Measurements from ENCODE around the gene PDE9A.
"Not testable (repeated sequence)": the region's sequence is repeated elsewhere in the genome, so short reads cannot be mapped to it uniquely, and the experiment has no call there.

Gene PDE9A

DNA sequence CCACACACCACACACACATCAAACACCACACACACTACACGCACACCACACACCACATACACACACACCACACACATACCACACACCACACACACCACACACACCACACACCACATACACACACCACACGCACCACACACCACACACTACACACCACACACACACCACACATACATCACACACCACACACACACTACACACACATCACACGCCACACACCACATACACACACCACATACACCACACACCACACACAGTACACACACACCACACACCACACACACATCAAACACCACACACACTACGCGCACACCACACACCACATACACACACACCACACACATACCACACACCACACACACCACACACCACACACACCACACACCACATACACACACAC is 38.0 kb upstream of the PDE9A start:
- not testable (repeated sequence) for H3K4me1 ChIP-seq (ENCODE audit: control insufficient read depth, insufficient read depth, low read length); H3K27me3 ChIP-seq (ENCODE audit: control insufficient read depth, insufficient read depth, low read length); H3K36me3 ChIP-seq (ENCODE audit: control insufficient read depth, insufficient read depth, low read length); H3K9me3 ChIP-seq (ENCODE audit: control insufficient read depth, insufficient read depth, low read length); DNase-seq (ENCODE audit: low read depth, low spot score); H3K27ac ChIP-seq (ENCODE audit: low read length); H3K4me3 ChIP-seq (ENCODE audit: low read length)
- WGBS (ENCODE audit: insufficient coverage, insufficient read length) = 100% methylated on average over 2 of the region's 5 CpGs

DNA sequence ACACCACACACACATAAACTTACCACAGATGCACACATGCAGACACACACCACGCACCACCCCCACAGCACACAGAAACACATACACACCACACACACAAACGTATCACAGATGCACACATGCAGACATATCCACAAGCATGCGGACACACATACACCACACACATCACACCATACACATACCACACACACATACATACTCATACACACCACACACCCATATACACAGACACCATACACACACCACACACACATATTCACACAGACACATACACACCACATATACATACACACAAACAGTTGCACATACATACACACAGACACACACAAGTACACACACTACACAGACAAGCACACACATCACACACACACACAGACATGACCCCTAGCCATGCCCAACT is 37.5 kb upstream of the PDE9A start:
- Histone ChIP-seq H3K27me3 (ENCODE audit: control insufficient read depth, insufficient read depth, low read length) (no peaks in the 10 kb centered on the region), H3K4me3 (ENCODE audit: low read length) (no peak overlapping the region), H3K27ac (ENCODE audit: low read length) (no peak overlapping the region), H3K9me3 (ENCODE audit: control insufficient read depth, insufficient read depth, low read length) (no peaks in the 10 kb centered on the region), H3K4me1 (ENCODE audit: control insufficient read depth, insufficient read depth, low read length) (no peaks in the 10 kb centered on the region; the same call in none of the 2 replicates), H3K36me3 (ENCODE audit: control insufficient read depth, insufficient read depth, low read length) (no peaks in the 10 kb centered on the region)
- DNase-seq (ENCODE audit: low read depth, low spot score) = no peak
- 100% methylated on average over 1 of the region's 3 CpGs for WGBS (ENCODE audit: insufficient coverage, insufficient read length)

DNA sequence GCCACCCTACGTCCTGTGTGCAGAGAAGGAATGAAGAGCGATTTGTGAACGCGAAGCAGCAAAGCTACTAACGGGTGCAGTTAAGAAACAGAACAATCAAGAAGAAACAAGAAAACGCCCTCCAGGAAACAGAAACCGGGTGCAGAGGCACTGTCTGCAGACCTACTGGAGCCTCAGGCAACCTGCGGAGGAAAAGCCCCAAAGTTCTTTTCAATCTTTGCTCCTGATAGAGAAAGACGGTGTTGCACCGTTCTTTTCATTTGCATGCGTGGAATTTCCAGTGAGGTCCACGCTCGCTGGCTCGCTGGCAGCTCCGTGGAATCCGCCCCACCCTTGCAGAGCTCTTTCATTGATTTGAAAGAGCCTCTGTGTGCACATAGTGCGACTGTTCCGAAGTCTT is 37.0 kb upstream of the PDE9A start:
- H3K4me1 ChIP-seq (ENCODE audit: control insufficient read depth, insufficient read depth, low read length) = no peaks in the 10 kb centered on the region; the same call in none of the 2 replicates
- DNase-seq (ENCODE audit: low read depth, low spot score) = no peak
- WGBS (ENCODE audit: insufficient coverage, insufficient read length) = no CpG with 5 or more reads among the region's 18 CpGs
- H3K9me3 ChIP-seq (ENCODE audit: control insufficient read depth, insufficient read depth, low read length) = no peaks in the 10 kb centered on the region
- no peaks in the 10 kb centered on the region for H3K36me3 ChIP-seq (ENCODE audit: control insufficient read depth, insufficient read depth, low read length)
- H3K27ac ChIP-seq (ENCODE audit: low read length) = no peak overlapping the region
- no peak overlapping the region for H3K4me3 ChIP-seq (ENCODE audit: low read length)
- H3K27me3 ChIP-seq (ENCODE audit: control insufficient read depth, insufficient read depth, low read length) = no peaks in the 10 kb centered on the region

DNA sequence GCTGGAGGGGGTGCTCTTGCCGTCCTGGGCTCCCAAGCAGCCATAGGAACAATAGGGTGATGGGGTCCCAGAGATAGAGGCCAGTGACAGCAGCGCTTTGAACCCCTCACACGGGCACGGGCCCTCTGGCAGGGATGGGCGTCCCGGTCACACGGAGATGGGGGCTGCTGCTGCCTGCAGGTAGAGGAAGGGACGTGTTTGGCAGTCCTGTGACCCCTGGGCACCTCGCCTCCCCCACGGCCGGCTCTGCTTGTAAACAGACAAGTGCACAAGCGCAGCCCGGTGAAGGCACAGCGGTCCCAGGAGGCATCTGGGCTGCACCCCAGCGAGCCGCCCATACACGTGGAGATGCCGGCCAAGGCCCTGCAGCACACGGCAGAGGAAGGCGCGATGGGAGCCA is 36.5 kb upstream of the PDE9A start:
- DNase-seq (ENCODE audit: low read depth, low spot score) = no peak
- Histone ChIP-seq H3K4me1 (ENCODE audit: control insufficient read depth, insufficient read depth, low read length) (no peaks in the 10 kb centered on the region; the same call in none of the 2 replicates), H3K4me3 (ENCODE audit: low read length) (no peak overlapping the region), H3K36me3 (ENCODE audit: control insufficient read depth, insufficient read depth, low read length) (no peaks in the 10 kb centered on the region), H3K27ac (ENCODE audit: low read length) (no peak overlapping the region), H3K27me3 (ENCODE audit: control insufficient read depth, insufficient read depth, low read length) (no peaks in the 10 kb centered on the region), H3K9me3 (ENCODE audit: control insufficient read depth, insufficient read depth, low read length) (no peaks in the 10 kb centered on the region)
- no CpG with 5 or more reads among the region's 21 CpGs for WGBS (ENCODE audit: insufficient coverage, insufficient read length)

DNA sequence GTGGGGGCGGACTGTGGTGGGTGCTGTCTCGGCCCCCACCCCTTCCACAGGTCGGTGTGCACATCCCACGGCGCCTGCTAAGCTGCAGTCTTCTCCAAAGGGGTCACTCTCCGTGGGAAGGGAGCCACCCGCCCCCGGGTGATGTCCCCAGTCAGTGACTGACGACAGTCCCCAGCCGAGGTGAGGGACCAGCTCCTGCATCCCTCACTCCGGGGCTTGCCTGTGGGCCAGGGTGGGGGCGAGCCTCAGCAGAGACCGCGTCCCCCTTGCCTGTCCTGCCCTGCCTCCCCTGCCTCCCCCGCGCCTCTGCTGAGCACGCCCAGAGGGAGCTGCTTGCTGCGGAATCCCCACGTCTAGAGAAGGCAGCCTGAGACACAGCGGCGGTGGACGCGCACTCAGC is 35.9 kb upstream of the PDE9A start:
- no CpG with 5 or more reads among the region's 23 CpGs for WGBS (ENCODE audit: insufficient coverage, insufficient read length)
- Histone ChIP-seq H3K36me3 (ENCODE audit: control insufficient read depth, insufficient read depth, low read length) (no peaks in the 10 kb centered on the region), H3K4me3 (ENCODE audit: low read length) (no peak overlapping the region), H3K27ac (ENCODE audit: low read length) (no peak overlapping the region), H3K27me3 (ENCODE audit: control insufficient read depth, insufficient read depth, low read length) (no peaks in the 10 kb centered on the region), H3K4me1 (ENCODE audit: control insufficient read depth, insufficient read depth, low read length) (no peaks in the 10 kb centered on the region; the same call in none of the 2 replicates), H3K9me3 (ENCODE audit: control insufficient read depth, insufficient read depth, low read length) (no peaks in the 10 kb centered on the region)
- no peak for DNase-seq (ENCODE audit: low read depth, low spot score)

DNA sequence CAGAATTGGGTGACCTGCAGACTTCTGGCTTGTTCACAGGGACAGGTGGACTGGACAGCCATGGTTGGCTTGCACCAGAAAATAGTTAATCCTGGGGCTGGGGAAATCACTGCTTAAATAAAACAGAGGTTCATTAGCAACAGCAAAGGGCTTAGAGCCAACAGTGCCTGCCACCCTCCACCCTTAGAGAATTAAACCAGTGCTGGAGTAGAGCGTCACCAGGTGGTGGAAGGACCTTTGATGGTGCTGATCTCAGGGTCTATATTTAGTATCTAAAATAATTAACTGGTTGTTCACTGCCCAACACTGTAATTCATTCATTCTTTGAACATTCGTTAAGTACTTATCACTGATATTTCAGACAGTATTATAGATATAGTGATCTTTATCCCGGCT is 34.7 kb upstream of the PDE9A start:
- Histone ChIP-seq H3K4me3 (ENCODE audit: low read length) (no peak overlapping the region), H3K27ac (ENCODE audit: low read length) (no peak overlapping the region), H3K9me3 (ENCODE audit: control insufficient read depth, insufficient read depth, low read length) (no peaks in the 10 kb centered on the region), H3K4me1 (ENCODE audit: control insufficient read depth, insufficient read depth, low read length) (no peaks in the 10 kb centered on the region; the same call in none of the 2 replicates), H3K36me3 (ENCODE audit: control insufficient read depth, insufficient read depth, low read length) (no peaks in the 10 kb centered on the region), H3K27me3 (ENCODE audit: control insufficient read depth, insufficient read depth, low read length) (no peaks in the 10 kb centered on the region)
- no peak for DNase-seq (ENCODE audit: low read depth, low spot score)
- WGBS (ENCODE audit: insufficient coverage, insufficient read length) = no CpG with 5 or more reads among the region's 3 CpGs

DNA sequence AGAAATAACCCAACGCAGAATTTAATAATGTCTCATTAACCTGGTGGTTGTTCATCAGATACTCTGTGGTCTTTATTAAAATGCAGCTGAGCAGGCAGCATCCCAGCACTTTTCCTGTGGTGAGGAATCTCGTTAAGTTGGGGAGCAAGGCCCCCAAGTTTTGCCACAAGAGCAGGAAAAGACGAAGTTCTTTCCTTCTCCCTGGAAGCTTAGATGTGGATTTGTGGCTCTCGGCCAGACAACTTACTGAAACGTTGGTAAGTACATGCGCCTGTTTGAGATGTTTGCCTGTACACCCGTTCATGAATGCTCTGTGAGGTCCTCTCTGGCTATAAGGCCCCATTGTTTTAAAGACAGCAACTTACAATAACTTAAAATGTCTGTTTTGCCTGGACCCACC is 34.3 kb upstream of the PDE9A start:
- no peak for DNase-seq (ENCODE audit: low read depth, low spot score)
- no CpG with 5 or more reads among the region's 7 CpGs for WGBS (ENCODE audit: insufficient coverage, insufficient read length)
- Histone ChIP-seq H3K4me3 (ENCODE audit: low read length) (no peak overlapping the region), H3K4me1 (ENCODE audit: control insufficient read depth, insufficient read depth, low read length) (no peaks in the 10 kb centered on the region; the same call in none of the 2 replicates), H3K27me3 (ENCODE audit: control insufficient read depth, insufficient read depth, low read length) (no peaks in the 10 kb centered on the region), H3K36me3 (ENCODE audit: control insufficient read depth, insufficient read depth, low read length) (no peaks in the 10 kb centered on the region), H3K9me3 (ENCODE audit: control insufficient read depth, insufficient read depth, low read length) (no peaks in the 10 kb centered on the region), H3K27ac (ENCODE audit: low read length) (no peak overlapping the region)

DNA sequence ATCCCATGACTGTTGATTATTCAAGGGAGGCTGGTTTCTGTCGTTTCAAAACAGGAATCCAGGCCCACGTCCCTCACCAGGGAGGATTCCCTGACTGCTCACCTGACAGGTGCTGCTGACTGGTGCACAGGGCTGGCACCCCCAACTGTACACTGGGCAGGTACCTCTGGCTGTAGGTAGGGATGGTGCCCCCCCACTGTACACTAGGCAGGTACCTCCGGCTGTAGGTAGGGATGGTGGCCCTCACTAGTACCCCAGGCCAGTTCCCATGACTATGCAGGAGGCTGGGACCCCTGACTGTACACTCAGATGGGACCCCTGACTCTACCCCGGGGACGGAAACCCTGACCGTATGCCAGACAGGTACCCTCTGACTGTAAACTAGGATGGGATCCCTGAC is 33.6 kb upstream of the PDE9A start:
- H3K4me3 ChIP-seq (ENCODE audit: low read length) = no peak overlapping the region
- H3K36me3 ChIP-seq (ENCODE audit: control insufficient read depth, insufficient read depth, low read length) = no peaks in the 10 kb centered on the region
- no CpG with 5 or more reads among the region's 6 CpGs for WGBS (ENCODE audit: insufficient coverage, insufficient read length)
- no peaks in the 10 kb centered on the region; the same call in none of the 2 replicates for H3K4me1 ChIP-seq (ENCODE audit: control insufficient read depth, insufficient read depth, low read length)
- H3K27ac ChIP-seq (ENCODE audit: low read length) = no peak overlapping the region
- no peak for DNase-seq (ENCODE audit: low read depth, low spot score)
- no peaks in the 10 kb centered on the region for H3K9me3 ChIP-seq (ENCODE audit: control insufficient read depth, insufficient read depth, low read length)
- no peaks in the 10 kb centered on the region for H3K27me3 ChIP-seq (ENCODE audit: control insufficient read depth, insufficient read depth, low read length)

DNA sequence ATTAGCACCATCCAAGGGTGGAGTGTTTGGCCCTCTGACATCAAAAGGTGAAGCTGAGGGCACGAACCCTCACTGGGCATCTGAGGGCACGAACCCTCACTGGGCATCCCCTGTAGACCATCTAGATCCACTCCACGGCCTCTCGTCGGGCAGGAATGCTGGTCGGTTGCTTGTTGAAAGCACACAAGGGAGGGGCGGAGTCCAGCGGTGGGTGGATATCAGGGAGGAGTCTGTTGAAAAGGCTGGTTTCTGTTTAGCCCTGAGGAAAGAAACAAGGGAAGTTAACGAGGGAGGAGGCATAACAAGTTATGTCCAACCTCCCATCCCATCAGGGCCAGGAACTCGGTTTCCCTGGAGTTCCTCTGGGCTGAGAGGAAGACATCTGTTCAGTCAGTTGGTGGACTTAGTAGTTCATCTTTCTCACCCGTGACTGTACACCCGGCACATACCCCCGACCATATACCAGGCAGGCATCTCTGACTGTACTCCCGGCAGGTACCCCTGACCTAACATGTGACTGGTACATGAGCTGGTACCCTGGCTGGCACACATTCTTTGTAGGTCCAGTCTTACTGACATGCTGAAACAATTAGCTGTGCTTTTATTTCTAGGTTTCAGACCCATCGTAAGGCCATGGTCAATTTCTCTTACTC is 32.1 kb upstream of the PDE9A start:
- Histone ChIP-seq H3K4me3 (ENCODE audit: low read length) (no peak overlapping the region), H3K9me3 (ENCODE audit: control insufficient read depth, insufficient read depth, low read length) (no peaks in the 10 kb centered on the region), H3K27ac (ENCODE audit: low read length) (no peak overlapping the region), H3K36me3 (ENCODE audit: control insufficient read depth, insufficient read depth, low read length) (no peaks in the 10 kb centered on the region), H3K27me3 (ENCODE audit: control insufficient read depth, insufficient read depth, low read length) (no peaks in the 10 kb centered on the region), H3K4me1 (ENCODE audit: control insufficient read depth, insufficient read depth, low read length) (no peaks in the 10 kb centered on the region; the same call in 1 of the 2 replicates)
- no CpG with 5 or more reads among the region's 15 CpGs for WGBS (ENCODE audit: insufficient coverage, insufficient read length)
- DNase-seq (ENCODE audit: low read depth, low spot score) = no peak

DNA sequence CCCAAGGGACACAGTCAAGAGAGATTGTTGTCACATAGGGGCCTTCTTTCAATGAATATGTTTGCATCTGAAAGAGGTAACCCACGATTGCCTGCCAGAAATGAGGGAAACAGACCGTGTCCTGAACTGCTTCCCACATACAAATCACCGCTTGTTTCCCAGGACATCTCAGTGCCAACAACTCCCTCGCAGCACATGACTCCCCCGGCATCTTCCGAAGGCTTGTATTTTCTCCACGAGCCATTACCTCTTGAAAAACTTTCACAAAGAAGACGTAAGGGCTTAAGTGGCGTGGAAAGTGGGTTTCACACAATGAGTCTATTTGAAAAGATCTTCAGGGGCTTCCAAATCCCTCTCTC is 31.6 kb upstream of the PDE9A start:
- H3K27me3 ChIP-seq (ENCODE audit: control insufficient read depth, insufficient read depth, low read length) = no peaks in the 10 kb centered on the region
- no peak for DNase-seq (ENCODE audit: low read depth, low spot score)
- no peaks in the 10 kb centered on the region for H3K9me3 ChIP-seq (ENCODE audit: control insufficient read depth, insufficient read depth, low read length)
- no peaks in the 10 kb centered on the region for H3K36me3 ChIP-seq (ENCODE audit: control insufficient read depth, insufficient read depth, low read length)
- H3K4me1 ChIP-seq (ENCODE audit: control insufficient read depth, insufficient read depth, low read length) = no peaks in the 10 kb centered on the region; the same call in 1 of the 2 replicates
- no CpG with 5 or more reads among the region's 9 CpGs for WGBS (ENCODE audit: insufficient coverage, insufficient read length)
- no peak overlapping the region for H3K27ac ChIP-seq (ENCODE audit: low read length)
- no peak overlapping the region for H3K4me3 ChIP-seq (ENCODE audit: low read length)

DNA sequence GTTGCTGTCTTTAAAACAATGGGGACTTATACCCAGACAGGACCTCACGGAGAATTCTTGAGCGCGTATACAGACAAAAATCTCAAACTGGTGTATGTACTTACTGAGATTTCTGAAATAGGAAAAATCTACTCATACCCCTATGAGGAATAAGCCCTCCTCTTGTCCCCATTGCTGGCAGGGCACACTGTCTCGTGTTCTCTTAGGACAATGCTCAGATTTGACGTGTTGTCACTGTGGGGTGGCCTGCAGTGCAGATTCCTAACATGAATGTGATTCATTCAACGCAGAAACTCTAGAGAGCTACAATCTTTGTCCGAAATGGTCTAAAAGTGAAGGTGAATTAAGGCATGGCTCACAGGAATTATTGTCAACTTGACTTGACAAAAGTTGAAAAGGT is 31.1 kb upstream of the PDE9A start:
- no peak overlapping the region for H3K27ac ChIP-seq (ENCODE audit: low read length)
- no CpG with 5 or more reads among the region's 7 CpGs for WGBS (ENCODE audit: insufficient coverage, insufficient read length)
- H3K27me3 ChIP-seq (ENCODE audit: control insufficient read depth, insufficient read depth, low read length) = no peaks in the 10 kb centered on the region
- H3K36me3 ChIP-seq (ENCODE audit: control insufficient read depth, insufficient read depth, low read length) = no peaks in the 10 kb centered on the region
- no peak for DNase-seq (ENCODE audit: low read depth, low spot score)
- no peaks in the 10 kb centered on the region for H3K9me3 ChIP-seq (ENCODE audit: control insufficient read depth, insufficient read depth, low read length)
- H3K4me1 ChIP-seq (ENCODE audit: control insufficient read depth, insufficient read depth, low read length) = no peaks in the 10 kb centered on the region; the same call in 1 of the 2 replicates
- no peak overlapping the region for H3K4me3 ChIP-seq (ENCODE audit: low read length)

All from iPS DF 6.9 (cell line).